GM12878 (cell line): ENCODE data around the gene TNIP1.

Experiments used
- ATF3 ChIP-seq: IDR thresholded peaks from 2 replicates; pipeline ENCODE4 v1.6.1; 2011; ENCODE audit warnings: low read depth, mild to moderate bottlenecking, low read length, moderate library complexity, borderline replicate concordance; ENCODE audit errors: extremely low read depth
- CTCF ChIP-seq, 3 experiments: IDR thresholded peaks in 2 of 3; conservative IDR thresholded peaks in 1 of 3; 2 replicates each; pipeline ENCODE4 v1.5.1; 2011; ENCODE audit warnings: low read depth in 3 of 3, low read length in 3 of 3, mild to moderate bottlenecking in 3 of 3, control low read depth in 2 of 3, moderate library complexity in 2 of 3, inconsistent platforms in 1 of 3, mixed read lengths in 1 of 3; ENCODE audit not compliant: control insufficient read depth in 2 of 3, insufficient read depth in 1 of 3; ENCODE audit errors: extremely low read depth in 1 of 3
- ESRRA ChIP-seq: IDR thresholded peaks from 2 replicates; pipeline ENCODE4 v1.6.1; 2012; ENCODE audit warnings: mild to moderate bottlenecking, low read length, improper control_type of control experiment
- FOS ChIP-seq: IDR thresholded peaks from 3 replicates; pipeline ENCODE4 v1.6.1; 2011; ENCODE audit warnings: borderline replicate concordance; ENCODE audit not compliant: insufficient read length; ENCODE audit errors: extremely low read depth
- PBX3 ChIP-seq: IDR thresholded peaks from 2 replicates; pipeline ENCODE4 v1.6.1; 2011; ENCODE audit warnings: mild to moderate bottlenecking, low read depth, low read length, moderate library complexity; ENCODE audit not compliant: insufficient replicate concordance
- POLR2A ChIP-seq: IDR thresholded peaks from 2 replicates; pipeline ENCODE4 v1.6.1; 2011; ENCODE audit warnings: low read depth, mild to moderate bottlenecking, low read length
- POLR2AphosphoS5 ChIP-seq: IDR thresholded peaks from 2 replicates; pipeline ENCODE4 v1.6.1; 2011; ENCODE audit warnings: mild to moderate bottlenecking, low read length, inconsistent platforms
- RAD21 ChIP-seq: IDR thresholded peaks from 2 replicates; pipeline ENCODE4 v1.6.1; 2011; ENCODE audit warnings: mild to moderate bottlenecking, low read depth, low read length, moderate library complexity; ENCODE audit not compliant: insufficient read depth
- TAF1 ChIP-seq: IDR thresholded peaks from 2 replicates; pipeline ENCODE4 v1.6.1; 2011; ENCODE audit warnings: mild to moderate bottlenecking, low read depth, low read length, borderline replicate concordance
- ZNF274 ChIP-seq: IDR thresholded peaks from one replicate; pipeline ENCODE4 v1.8.0; 2011; ENCODE audit not compliant: insufficient read length, insufficient read depth

GRCh38 chr5:151081431-151082281 lies 822 bp upstream of the TNIP1 start:
- no peak for TF ChIP-seq CTCF (IDR thresholded peaks at IDR 0.05 in 2 of 3, conservative IDR thresholded peaks at IDR 0.05 in 1 of 3; ENCODE audit: control insufficient read depth in 2 of 3, extremely low read depth in 1 of 3, insufficient read depth in 1 of 3, low read depth in 3 of 3, low read length in 3 of 3)
- TF ChIP-seq POLR2A: no peak
- TF ChIP-seq PBX3: no peak
- TF ChIP-seq ZNF274: no peak
- TF ChIP-seq ESRRA: no peak
- no peak for TF ChIP-seq TAF1
- no peak for TF ChIP-seq RAD21
- TF ChIP-seq FOS: no peak
- peak; percentile 4; the same call in 1 of the 2 replicates for TF ChIP-seq POLR2AphosphoS5
- TF ChIP-seq ATF3: no peak
